HG02759 (cell line): ENCODE measurements around the gene RDH16.
"Not testable (repeated sequence)": the region's sequence is repeated elsewhere in the genome, so short reads cannot be mapped to it uniquely, and the experiment has no call there.

ENCODE experiments used
- ATAC-seq: cut with Tn5 transposase; IDR thresholded peaks from one replicate; pipeline ENCODE4 v1.9.1; 2021; ENCODE audit warnings: mild to moderate bottlenecking, moderate library complexity; ENCODE audit not compliant: unreplicated experiment

The RDH16 gene

DNA sequence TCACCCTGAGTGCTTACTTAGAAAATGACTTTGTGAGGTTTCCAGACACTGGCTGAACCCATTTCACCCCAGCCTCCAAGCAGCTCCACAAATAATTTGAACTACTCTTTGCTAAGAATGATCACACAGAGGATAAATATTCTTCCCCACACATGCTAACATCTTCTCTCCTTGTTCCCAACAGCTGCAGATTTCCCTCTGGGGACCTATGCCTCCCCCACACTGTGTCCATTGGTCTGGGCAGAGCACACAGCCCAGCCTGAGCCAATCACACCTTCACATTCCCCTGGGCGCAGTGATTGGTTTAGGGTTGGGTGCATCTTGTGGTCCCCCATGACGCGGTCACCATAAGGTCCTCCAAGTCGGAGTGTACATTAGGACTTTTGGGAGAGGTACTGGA is 30.1 kb downstream of the RDH16 start:
- ATAC-seq: no peak

GRCh38 chr12:56922031-56922430 is 35.4 kb downstream of the RDH16 start:
- no peak for ATAC-seq

DNA sequence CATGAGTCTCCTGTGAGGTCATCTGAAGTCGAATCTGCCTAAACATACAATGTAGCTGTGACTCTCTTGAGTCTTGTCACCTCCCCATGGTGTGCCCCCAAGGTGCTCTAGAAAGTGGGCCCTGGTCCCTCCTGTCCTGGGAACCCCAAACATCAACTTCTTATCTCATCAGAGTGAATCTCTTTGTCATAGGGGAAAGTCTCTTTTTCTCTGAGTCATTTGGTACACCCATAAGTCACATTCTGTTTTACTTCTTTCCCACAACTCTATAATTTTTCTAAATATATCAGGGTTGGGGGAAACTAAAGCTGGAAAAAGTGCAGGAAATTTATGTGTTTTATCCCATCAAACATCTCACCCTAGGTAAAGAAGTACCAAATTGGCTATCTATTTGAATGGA is 36.1 kb downstream of the RDH16 start:
- ATAC-seq: no peak

DNA sequence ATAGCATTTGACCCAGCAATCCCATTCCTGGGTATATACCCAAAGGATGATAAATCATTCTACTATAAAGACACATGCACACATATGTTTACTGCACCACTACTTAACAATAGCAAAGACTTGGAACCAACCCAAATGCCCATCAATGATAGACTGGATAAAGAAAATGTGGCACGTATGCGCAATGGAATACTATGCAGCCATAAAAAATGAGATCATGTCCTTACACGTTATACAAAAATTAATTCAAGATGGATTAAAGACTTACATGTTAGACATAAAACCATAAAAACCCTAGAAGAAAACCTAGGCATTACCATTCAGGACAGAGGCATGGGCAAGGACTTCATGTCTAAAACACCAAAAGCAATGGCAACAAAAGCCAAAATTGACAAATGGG is 39.3 kb downstream of the RDH16 start:
- not testable (repeated sequence) for ATAC-seq

GRCh38 chr12:56916996-56917333 is 40.4 kb downstream of the RDH16 start:
- ATAC-seq: no peak

GRCh38 chr12:56916296-56916995 is 41.0 kb downstream of the RDH16 start:
- ATAC-seq: no peak

- no peak for ATAC-seq
These were observed 42.7 kb downstream of the RDH16 start for GRCh38 chr12:56914724-56915123.

- ATAC-seq: no peak
These were observed 43.2 kb downstream of the RDH16 start for GRCh38 chr12:56914256-56914655.

DNA sequence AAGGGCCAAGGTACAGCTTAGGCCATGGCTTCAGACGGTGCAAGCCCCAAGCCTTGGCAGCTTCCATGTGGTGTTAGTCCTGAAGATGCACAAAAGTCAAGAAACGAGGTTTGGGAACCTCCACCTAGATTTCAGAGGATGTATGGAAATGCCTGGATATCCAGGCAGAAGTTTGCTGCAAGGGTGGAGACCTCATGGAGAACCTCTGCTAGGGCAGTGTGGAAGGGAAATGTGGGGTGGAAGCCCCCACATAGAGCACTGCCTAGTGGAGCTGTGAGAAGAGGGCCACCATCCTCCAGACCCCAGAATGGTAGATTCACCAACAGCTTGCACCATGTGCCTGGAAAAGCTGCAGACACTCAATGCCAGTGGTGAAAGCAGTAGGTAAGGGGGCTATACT is 48.0 kb downstream of the RDH16 start:
- ATAC-seq: not testable (repeated sequence)

- ATAC-seq: no peak
These were observed 49.3 kb downstream of the RDH16 start for GRCh38 chr12:56908136-56908535.

DNA sequence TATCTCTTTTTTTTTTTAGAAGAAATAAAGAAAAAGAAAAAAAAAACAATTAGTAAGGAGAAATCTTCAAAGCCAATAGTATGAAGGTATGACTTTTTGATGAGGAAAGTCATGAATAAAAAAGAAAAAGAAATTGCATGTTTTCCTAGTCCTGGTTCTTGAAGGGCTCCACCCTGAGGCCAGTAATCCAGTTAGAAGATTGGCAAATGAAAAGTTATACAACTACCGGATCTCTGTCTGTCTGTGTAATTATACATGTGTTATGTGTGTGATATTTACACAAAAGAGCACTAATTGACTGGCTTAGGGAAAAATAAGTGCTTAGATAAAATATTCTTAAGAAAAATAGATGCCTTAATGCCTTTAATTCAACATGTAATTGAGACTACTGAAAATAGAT is 51.6 kb downstream of the RDH16 start:
- no peak for ATAC-seq

DNA sequence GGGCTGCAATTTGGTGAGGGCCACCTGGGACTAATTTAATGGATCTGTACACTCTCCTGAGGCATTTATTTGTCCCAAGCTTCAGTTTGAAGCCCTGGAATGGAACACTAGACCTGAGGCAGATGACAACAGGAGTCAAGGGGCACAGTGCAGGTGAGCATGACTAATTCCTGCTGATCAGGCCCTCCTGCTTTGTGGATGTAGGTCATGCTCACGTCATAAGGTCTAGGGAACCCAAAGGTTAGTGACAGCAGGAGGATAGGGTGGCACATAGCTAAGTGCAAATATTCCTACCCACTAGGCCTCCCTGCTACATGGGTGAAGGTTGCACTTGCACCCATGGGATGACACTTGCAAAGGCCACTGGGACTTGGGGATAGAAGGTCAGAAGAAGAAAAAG is 54.0 kb downstream of the RDH16 start:
- ATAC-seq: no peak
